Left ventricle myocardium inferior (tissue), 1 donor: ENCODE results near the gene ZNF215. TPM values are rescaled to one million over a fixed set of nuclear protein-coding genes. Genes with fewer than 3 reads are reported as not detected.

Experiments
- DNase-seq: peaks from one replicate; pipeline ENCODE4 v3.0.0-alpha.2; 2020
- H3K27ac ChIP-seq: fragments of 200-600 bp; replicated peaks from 2 replicates; pipeline ENCODE4 v1.8.0; 2021
- H3K27me3 ChIP-seq: fragments of 200-600 bp; 2 replicates; pipeline ENCODE4 v1.8.0; 2021; ENCODE audit warnings: low read depth
- H3K36me3 ChIP-seq: fragments of 200-600 bp; 2 replicates; pipeline ENCODE4 v1.8.0; 2021
- H3K4me1 ChIP-seq: fragments of 200-600 bp; 2 replicates; pipeline ENCODE4 v1.8.0; 2021
- H3K4me3 ChIP-seq: fragments of 200-600 bp; 2 replicates; pipeline ENCODE4 v1.8.0; 2021; ENCODE audit warnings: mild to moderate bottlenecking, moderate library complexity
- H3K9me3 ChIP-seq: fragments of 200-600 bp; replicated peaks from 2 replicates; pipeline ENCODE4 v1.8.0; 2021
- CTCF ChIP-seq: fragments of 200-600 bp; IDR thresholded peaks from 2 replicates; pipeline ENCODE4 v1.8.0; 2021; ENCODE audit warnings: antibody characterized with exemption, mild to moderate bottlenecking, borderline replicate concordance
- intact Hi-C: fragments of 100-400 bp; cut with micrococcal nuclease; formaldehyde crosslinking; loops from one replicate; pipeline ENCODE4 v1.11.0; 2022
- total RNA-seq: library from RNA; stranded (reverse); fragmentation: NEBNext Ultra II Directional; extraction: Animal tissue kit (Norgen Biotek cat#: 25700); gene quantifications from one replicate; pipeline ENCODE4 v1.2.1, GENCODE V29; 2021
- donor health status: DM: no; HTN: yes; CAD: no; lungs with severe emphysema.

ZNF215 gene
- total RNA-seq, 1 donor from 2014 or later = 0.77 TPM

GRCh38 chr11:6925636-6926207, 504 bp upstream of the ZNF215 start:
- intact Hi-C loops = no loop called here
- peaks cover 33% of the 10 kb centered on the region for H3K27me3 ChIP-seq
- no peaks in the 10 kb centered on the region for H3K9me3 ChIP-seq
- no peak for TF ChIP-seq CTCF
- peak overlapping the region; percentile 76 for H3K4me3 ChIP-seq
- DNase-seq = no peak
- peaks cover 17% of the 10 kb centered on the region for H3K4me1 ChIP-seq
- peak overlapping the region; percentile 43 for H3K27ac ChIP-seq
- no peaks in the 10 kb centered on the region for H3K36me3 ChIP-seq

GRCh38 chr11:6927030-6927617, 898 bp downstream of the ZNF215 start:
- DNase-seq = no peak
- intact Hi-C loops = no loop called here
- Histone ChIP-seq H3K4me1 (peaks cover 17% of the 10 kb centered on the region), H3K36me3 (no peaks in the 10 kb centered on the region), H3K27ac (peak overlapping the region; percentile 43), H3K9me3 (no peaks in the 10 kb centered on the region), H3K4me3 (peak overlapping the region; percentile 76), H3K27me3 (peaks cover 33% of the 10 kb centered on the region)
- no peak for TF ChIP-seq CTCF

- intact Hi-C loops = no loop called here
- no peak for DNase-seq
- H3K36me3 ChIP-seq = no peaks in the 10 kb centered on the region
These were observed 2.7 kb downstream of the ZNF215 start for GRCh38 chr11:6928916-6929315.

GRCh38 chr11:6931146-6931713, 5.0 kb downstream of the ZNF215 start:
- intact Hi-C loops = no loop called here
- H3K27ac ChIP-seq = no peak overlapping the region
- peaks cover 13% of the 10 kb centered on the region for H3K4me1 ChIP-seq
- H3K4me3 ChIP-seq = no peak overlapping the region
- H3K36me3 ChIP-seq = no peaks in the 10 kb centered on the region
- no peaks in the 10 kb centered on the region for H3K9me3 ChIP-seq
- TF ChIP-seq CTCF = no peak
- DNase-seq = no peak
- H3K27me3 ChIP-seq = peaks cover 33% of the 10 kb centered on the region

More at GRCh38 chr11:6928916-6929315, 2.7 kb downstream of the ZNF215 start:
- no peaks in the 10 kb centered on the region for H3K9me3 ChIP-seq
- H3K4me3 ChIP-seq = no peak overlapping the region
- no peak overlapping the region for H3K27ac ChIP-seq
- H3K27me3 ChIP-seq = peaks cover 33% of the 10 kb centered on the region
- peaks cover 17% of the 10 kb centered on the region for H3K4me1 ChIP-seq
- no peak for TF ChIP-seq CTCF

GRCh38 chr11:6932145-6932544, 5.9 kb downstream of the ZNF215 start:
- intact Hi-C loops = no loop called here
- no peak for DNase-seq
- Histone ChIP-seq H3K36me3 (no peaks in the 10 kb centered on the region), H3K9me3 (no peaks in the 10 kb centered on the region), H3K4me3 (no peak overlapping the region), H3K4me1 (peaks cover 5% of the 10 kb centered on the region), H3K27ac (no peak overlapping the region), H3K27me3 (peaks cover 26% of the 10 kb centered on the region)
- TF ChIP-seq CTCF = no peak
